Astrocyte (in vitro differentiated cells and primary cell): ENCODE data around the gene IFT27. TPM values are rescaled to one million over a fixed set of nuclear protein-coding genes. Genes with fewer than 3 reads are reported as not detected.

Experiments
- DNase-seq: peaks from one replicate; pipeline ENCODE4 v3.0.0-alpha.2; 2010; ENCODE audit warnings: low read depth
- FAIRE-seq: peaks from 2 replicates; lab custom pipeline; 2011; peaks lifted over from hg19 to GRCh38; lab: Jason Lieb, UNC
- H2AFZ ChIP-seq: 2 replicates; pipeline ENCODE4 v1.6.0; 2012; ENCODE audit warnings: low read depth, low read length, inconsistent platforms
- H3K27ac ChIP-seq: 2 replicates; pipeline ENCODE4 v1.5.1; 2011; ENCODE audit warnings: low read depth, low read length, inconsistent platforms
- H3K27me3 ChIP-seq: 2 replicates; pipeline ENCODE4 v1.6.0; 2011; ENCODE audit warnings: low read length, inconsistent platforms; ENCODE audit not compliant: insufficient read depth
- H3K36me3 ChIP-seq: 2 replicates; pipeline ENCODE4 v1.5.1; 2011; ENCODE audit warnings: low read length, inconsistent platforms; ENCODE audit not compliant: insufficient read depth
- H3K4me1 ChIP-seq: 2 replicates; pipeline ENCODE4 v1.5.1; 2011; ENCODE audit warnings: low read length, inconsistent platforms; ENCODE audit not compliant: insufficient read depth
- H3K4me2 ChIP-seq: 2 replicates; pipeline ENCODE4 v1.6.0; 2012; ENCODE audit warnings: low read length, inconsistent platforms
- H3K4me3 ChIP-seq: 2 replicates; pipeline ENCODE4 v1.5.1; 2011; ENCODE audit warnings: low read depth, mild to moderate bottlenecking, low read length, inconsistent platforms; ENCODE audit not compliant: insufficient read depth
- H3K79me2 ChIP-seq: 2 replicates; pipeline ENCODE4 v1.6.0; 2012; ENCODE audit warnings: mild to moderate bottlenecking, low read length, inconsistent platforms; ENCODE audit not compliant: insufficient read depth
- H3K9ac ChIP-seq: 2 replicates; pipeline ENCODE4 v1.6.0; 2012; ENCODE audit warnings: mild to moderate bottlenecking, low read length, inconsistent platforms
- H3K9me3 ChIP-seq: 2 replicates; pipeline ENCODE4 v1.5.1; 2012; ENCODE audit warnings: low read depth, mild to moderate bottlenecking, low read length, inconsistent platforms; ENCODE audit not compliant: insufficient read depth
- H4K20me1 ChIP-seq: 2 replicates; pipeline ENCODE4 v1.6.0; 2012; ENCODE audit warnings: low read length, inconsistent platforms; ENCODE audit not compliant: insufficient read depth
- H3K27ac Mint-ChIP-seq: one replicate; pipeline ENCODE4 v1.8.0; 2021; ENCODE audit warnings: mild to moderate bottlenecking, mixed read lengths; ENCODE audit not compliant: unreplicated experiment
- H3K27me3 Mint-ChIP-seq: one replicate; pipeline ENCODE4 v1.8.0; 2021; ENCODE audit warnings: low read depth, mixed read lengths; ENCODE audit not compliant: unreplicated experiment
- H3K36me3 Mint-ChIP-seq: one replicate; pipeline ENCODE4 v1.8.0; 2021; ENCODE audit warnings: low read depth, mixed read lengths; ENCODE audit not compliant: unreplicated experiment
- H3K4me1 Mint-ChIP-seq: one replicate; pipeline ENCODE4 v1.8.0; 2021; ENCODE audit warnings: low read depth, mixed read lengths; ENCODE audit not compliant: unreplicated experiment
- H3K4me3 Mint-ChIP-seq: one replicate; pipeline ENCODE4 v1.8.0; 2021; ENCODE audit warnings: mild to moderate bottlenecking, moderate library complexity, mixed read lengths; ENCODE audit not compliant: unreplicated experiment
- H3K9me3 Mint-ChIP-seq: one replicate; pipeline ENCODE4 v1.8.0; 2021; ENCODE audit warnings: mild to moderate bottlenecking, mixed read lengths; ENCODE audit not compliant: unreplicated experiment
- EZH2 ChIP-seq: IDR thresholded peaks from 2 replicates; pipeline ENCODE4 v1.6.1; 2012; ENCODE audit warnings: mild to moderate bottlenecking, low read length, inconsistent platforms; ENCODE audit not compliant: insufficient read depth
- total RNA-seq: library from RNA; stranded (reverse); gene quantifications from 2 replicates; pipeline ENCODE4 v1.2.1, GENCODE V29; 2021
- TF ChIP-seq, protein P1 (sequence below): IDR thresholded peaks from 2 replicates; pipeline ENCODE4 v1.5.1; 2011; ENCODE audit warnings: low read depth, mild to moderate bottlenecking, inconsistent platforms, low read length, moderate library complexity; ENCODE audit not compliant: insufficient read depth

The IFT27 gene
- total RNA-seq, 1 donor from 2014 or later = 30.1 TPM

DNA sequence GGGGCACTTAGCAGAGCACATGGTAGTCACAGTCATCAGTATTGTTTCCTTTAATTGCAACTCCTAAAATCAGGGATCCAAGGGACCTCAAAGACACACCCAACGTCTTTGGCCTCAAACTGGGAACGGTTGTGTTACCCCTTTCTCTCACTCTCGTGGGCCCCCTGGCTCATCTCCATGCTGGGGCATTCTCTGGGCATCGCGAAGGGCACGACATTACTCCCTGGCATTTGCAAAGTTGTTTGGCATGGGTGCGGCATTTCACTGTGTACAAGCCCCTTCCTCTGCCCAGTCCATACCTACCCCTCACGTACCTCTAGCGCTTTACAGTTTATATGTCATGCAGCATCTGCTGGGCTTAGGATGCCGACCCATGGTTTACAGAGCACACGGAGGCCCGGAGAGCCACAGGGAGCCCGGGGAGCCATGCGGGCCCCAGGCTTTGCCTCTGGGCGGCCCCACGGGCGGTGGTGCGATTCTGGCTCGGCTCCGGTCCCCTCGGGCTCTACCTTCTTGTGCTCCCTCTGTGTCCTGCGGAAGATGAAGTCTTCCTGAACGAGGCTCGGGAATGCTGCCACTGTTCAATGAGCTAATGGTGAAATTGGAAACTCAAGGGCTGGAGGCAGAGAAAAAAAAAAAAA lies 50.4 kb downstream of the IFT27 start:
- Histone ChIP-seq H3K27ac (no peak overlapping the region), H3K4me2 (no peak overlapping the region), H3K4me1 (no peaks in the 10 kb centered on the region), H2AFZ (no peak overlapping the region), H3K79me2 (no peaks in the 10 kb centered on the region), H3K4me3 (no peak overlapping the region), H3K27me3 (peaks cover 14% of the 10 kb centered on the region), H4K20me1 (no peaks in the 10 kb centered on the region), H3K9me3 (no peaks in the 10 kb centered on the region), H3K36me3 (no peaks in the 10 kb centered on the region), H3K9ac (no peak overlapping the region)
- TF ChIP-seq, protein P1, sequence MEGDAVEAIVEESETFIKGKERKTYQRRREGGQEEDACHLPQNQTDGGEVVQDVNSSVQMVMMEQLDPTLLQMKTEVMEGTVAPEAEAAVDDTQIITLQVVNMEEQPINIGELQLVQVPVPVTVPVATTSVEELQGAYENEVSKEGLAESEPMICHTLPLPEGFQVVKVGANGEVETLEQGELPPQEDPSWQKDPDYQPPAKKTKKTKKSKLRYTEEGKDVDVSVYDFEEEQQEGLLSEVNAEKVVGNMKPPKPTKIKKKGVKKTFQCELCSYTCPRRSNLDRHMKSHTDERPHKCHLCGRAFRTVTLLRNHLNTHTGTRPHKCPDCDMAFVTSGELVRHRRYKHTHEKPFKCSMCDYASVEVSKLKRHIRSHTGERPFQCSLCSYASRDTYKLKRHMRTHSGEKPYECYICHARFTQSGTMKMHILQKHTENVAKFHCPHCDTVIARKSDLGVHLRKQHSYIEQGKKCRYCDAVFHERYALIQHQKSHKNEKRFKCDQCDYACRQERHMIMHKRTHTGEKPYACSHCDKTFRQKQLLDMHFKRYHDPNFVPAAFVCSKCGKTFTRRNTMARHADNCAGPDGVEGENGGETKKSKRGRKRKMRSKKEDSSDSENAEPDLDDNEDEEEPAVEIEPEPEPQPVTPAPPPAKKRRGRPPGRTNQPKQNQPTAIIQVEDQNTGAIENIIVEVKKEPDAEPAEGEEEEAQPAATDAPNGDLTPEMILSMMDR = no peak
- TF ChIP-seq EZH2 = no peak
- H3K4me3 Mint-ChIP-seq = no peak overlapping the region
- FAIRE-seq (no peak), DNase-seq (no peak)
- no peaks in the 10 kb centered on the region for H3K4me1 Mint-ChIP-seq
- H3K9me3 Mint-ChIP-seq = no peaks in the 10 kb centered on the region
- peaks cover 83% of the 10 kb centered on the region for H3K27me3 Mint-ChIP-seq
- H3K27ac Mint-ChIP-seq = no peak overlapping the region
- no peaks in the 10 kb centered on the region for H3K36me3 Mint-ChIP-seq

DNA sequence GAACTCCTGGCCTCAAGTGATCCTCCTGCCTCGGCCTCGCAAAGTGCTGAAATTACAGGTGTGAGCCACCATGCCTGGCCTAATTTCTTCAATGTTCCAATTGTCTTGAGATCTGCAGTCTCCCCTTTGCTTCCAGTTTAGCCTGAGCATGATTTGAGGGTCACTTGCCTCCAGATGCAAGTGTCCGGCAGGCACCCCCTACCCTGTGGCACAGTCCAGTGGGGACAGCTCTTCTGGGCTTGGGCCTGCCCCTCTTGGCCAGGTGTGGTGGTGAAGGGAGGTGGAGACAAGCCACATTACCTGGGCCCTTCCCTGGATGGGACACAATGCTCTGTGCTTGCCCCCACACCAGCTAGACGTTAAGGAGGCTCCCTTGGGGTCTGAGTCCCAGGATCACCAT lies 51.1 kb downstream of the IFT27 start:
- no peak overlapping the region for H3K4me2 ChIP-seq
- H3K4me3 ChIP-seq = no peak overlapping the region
- Mint-ChIP-seq H3K4me1 (no peaks in the 10 kb centered on the region), H3K36me3 (no peaks in the 10 kb centered on the region), H3K27me3 (peaks cover 85% of the 10 kb centered on the region), H3K4me3 (no peak overlapping the region), H3K27ac (no peak overlapping the region), H3K9me3 (no peaks in the 10 kb centered on the region)
- no peak for FAIRE-seq
- H2AFZ ChIP-seq = no peak overlapping the region
- H3K9ac ChIP-seq = no peak overlapping the region
- no peaks in the 10 kb centered on the region for H3K79me2 ChIP-seq
- H3K36me3 ChIP-seq = no peaks in the 10 kb centered on the region
- peaks cover 16% of the 10 kb centered on the region for H3K27me3 ChIP-seq
- DNase-seq = no peak
- no peaks in the 10 kb centered on the region for H4K20me1 ChIP-seq
- no peaks in the 10 kb centered on the region for H3K9me3 ChIP-seq
- no peaks in the 10 kb centered on the region for H3K4me1 ChIP-seq
- TF ChIP-seq, protein P1 = no peak
- no peak for TF ChIP-seq EZH2
- no peak overlapping the region for H3K27ac ChIP-seq

DNA sequence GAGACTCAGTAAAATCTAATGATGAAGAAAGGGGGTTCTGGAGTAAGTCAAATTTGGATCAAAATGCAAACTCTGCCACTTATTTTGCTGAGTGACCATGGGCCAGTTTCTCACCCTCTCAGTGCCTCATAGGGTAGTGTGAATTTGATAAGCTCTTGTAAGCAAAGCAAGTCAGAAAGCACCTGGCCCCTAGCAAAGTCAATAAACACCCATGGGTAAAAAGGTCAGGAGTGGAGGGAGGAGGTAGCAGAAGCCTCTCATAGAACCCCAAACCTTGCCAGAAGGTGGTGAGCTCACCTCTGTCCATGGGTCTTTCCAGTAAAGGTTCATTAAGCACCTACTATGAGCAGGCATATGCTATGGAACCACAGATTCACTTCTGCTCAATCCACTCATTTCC lies 53.9 kb downstream of the IFT27 start:
- Histone ChIP-seq H3K9me3 (no peaks in the 10 kb centered on the region), H3K4me2 (no peak overlapping the region), H3K4me3 (no peak overlapping the region), H3K79me2 (no peaks in the 10 kb centered on the region), H3K27ac (no peak overlapping the region), H4K20me1 (no peaks in the 10 kb centered on the region), H3K9ac (no peak overlapping the region), H3K36me3 (no peaks in the 10 kb centered on the region), H3K27me3 (peaks cover 26% of the 10 kb centered on the region), H3K4me1 (no peaks in the 10 kb centered on the region), H2AFZ (no peak overlapping the region)
- H3K27ac Mint-ChIP-seq = no peak overlapping the region
- TF ChIP-seq, protein P1 = no peak
- H3K36me3 Mint-ChIP-seq = no peaks in the 10 kb centered on the region
- H3K4me1 Mint-ChIP-seq = no peaks in the 10 kb centered on the region
- peaks cover 75% of the 10 kb centered on the region for H3K27me3 Mint-ChIP-seq
- no peaks in the 10 kb centered on the region for H3K9me3 Mint-ChIP-seq
- no peak for FAIRE-seq
- H3K4me3 Mint-ChIP-seq = no peak overlapping the region
- DNase-seq = no peak
